ENCODE measurements around the gene MRTFA. TPM values are rescaled to one million over a fixed set of nuclear protein-coding genes. Genes with fewer than 3 reads are reported as not detected.
"Not testable (repeated sequence)": the region's sequence is repeated elsewhere in the genome, so short reads cannot be mapped to it uniquely, and the experiment has no call there.

Gene MRTFA
- total RNA-seq, 4 donors from 2014 or later: 81.6 to 109 (median 94.5) TPM

DNA sequence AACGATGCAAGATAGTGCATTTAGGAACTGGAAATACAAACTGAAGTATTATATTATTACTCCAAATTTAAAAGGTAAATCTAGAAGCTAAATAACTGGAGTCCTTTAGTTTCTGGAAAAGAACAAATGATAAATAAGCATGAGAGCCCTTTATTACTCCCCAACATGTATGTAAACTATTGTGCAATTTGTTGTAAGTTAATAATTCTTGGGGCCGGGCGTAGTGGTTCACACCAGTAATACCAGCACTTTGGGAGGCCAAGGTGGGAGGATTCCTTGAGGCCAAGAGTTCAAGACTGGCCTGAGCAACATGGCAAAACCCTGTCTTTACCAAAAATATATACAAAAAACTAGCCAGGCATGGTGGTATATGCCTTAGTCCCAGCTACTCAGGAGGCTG, 255.1 kb downstream of the MRTFA start:
- TF ChIP-seq CTCF (IDR thresholded peaks at IDR 0.05) (no peak), EP300 (IDR thresholded peaks at IDR 0.05) (no peak), POLR2AphosphoS5 (IDR thresholded peaks at IDR 0.05) (no peak), POLR2A (IDR thresholded peaks at IDR 0.05) (no peak)
- H3K4me1 ChIP-seq: peaks cover 4% of the 10 kb centered on the region
- no peak overlapping the region for H3K27ac ChIP-seq
- no peaks in the 10 kb centered on the region for H3K36me3 ChIP-seq
- no peak for DNase-seq (ENCODE audit: low spot score in 2 of 2)
- H3K9me3 ChIP-seq: no peaks in the 10 kb centered on the region
- H3K27me3 ChIP-seq: no peaks in the 10 kb centered on the region
- no peak overlapping the region for H3K4me3 ChIP-seq
- 98% methylated on average over 3 of the region's 3 CpGs for WGBS

DNA sequence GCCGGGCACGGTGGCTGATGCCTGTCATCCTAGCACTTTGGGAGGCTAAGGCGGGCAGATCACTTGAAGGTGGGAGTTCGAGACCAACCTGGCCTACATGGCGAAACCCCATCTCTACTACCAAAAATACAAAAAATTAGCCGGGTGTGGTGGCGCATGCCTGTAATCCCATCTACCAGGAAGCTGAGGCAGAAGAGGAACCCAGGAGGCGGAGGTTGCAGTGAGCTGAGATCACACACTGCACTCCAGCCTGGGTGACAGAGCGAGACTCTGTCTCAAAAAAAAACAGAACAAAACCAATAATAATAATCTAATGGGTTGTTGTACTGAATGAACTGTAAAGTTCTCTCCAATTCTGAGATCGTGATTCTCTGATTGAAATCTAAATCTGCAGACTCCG, 258.1 kb downstream of the MRTFA start:
- H3K36me3 ChIP-seq; H3K4me1 ChIP-seq; DNase-seq (ENCODE audit: low spot score in 2 of 2); H3K27ac ChIP-seq; H3K27me3 ChIP-seq; H3K4me3 ChIP-seq; H3K9me3 ChIP-seq: not testable (repeated sequence)
- WGBS: 90% methylated on average over 11 of the region's 11 CpGs

GRCh38 chr22:40377931-40378330, 258.6 kb downstream of the MRTFA start:
- H3K27me3 ChIP-seq: no peaks in the 10 kb centered on the region
- no peaks in the 10 kb centered on the region for H3K36me3 ChIP-seq
- no peak overlapping the region for H3K27ac ChIP-seq
- 85% methylated on average over 2 of the region's 2 CpGs for WGBS
- TF ChIP-seq POLR2AphosphoS5 (IDR thresholded peaks at IDR 0.05) (no peak), POLR2A (IDR thresholded peaks at IDR 0.05) (no peak), EP300 (IDR thresholded peaks at IDR 0.05) (no peak), CTCF (IDR thresholded peaks at IDR 0.05) (no peak)
- H3K4me3 ChIP-seq: no peak overlapping the region
- no peaks in the 10 kb centered on the region for H3K9me3 ChIP-seq
- DNase-seq (ENCODE audit: low spot score in 2 of 2): no peak
- H3K4me1 ChIP-seq: peaks cover 3% of the 10 kb centered on the region

DNA sequence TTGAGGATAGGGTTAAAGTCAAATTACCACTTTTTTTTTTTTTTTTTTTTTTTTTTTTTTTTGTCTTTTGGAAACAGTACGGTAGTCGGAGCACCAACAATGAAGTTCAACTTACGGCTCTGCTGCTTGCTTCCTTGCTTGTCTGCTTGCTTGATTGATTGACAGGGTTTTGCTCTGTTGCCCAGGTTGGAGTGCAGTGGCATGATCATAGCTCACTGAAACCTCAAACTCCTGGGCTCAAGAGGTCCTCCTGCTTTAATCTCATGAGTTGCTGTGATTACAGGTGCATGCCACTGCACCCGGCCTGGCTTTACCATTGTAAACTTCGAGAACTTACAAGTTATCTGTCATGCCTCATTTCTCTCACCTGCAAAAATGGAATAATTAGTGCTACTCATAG, 260.4 kb downstream of the MRTFA start:
- no peak overlapping the region for H3K4me3 ChIP-seq
- no peak for DNase-seq (ENCODE audit: low spot score in 2 of 2)
- no peak overlapping the region for H3K27ac ChIP-seq
- no peak for TF ChIP-seq POLR2A (IDR thresholded peaks at IDR 0.05)
- H3K4me1 ChIP-seq: peaks cover 20% of the 10 kb centered on the region
- H3K27me3 ChIP-seq: no peaks in the 10 kb centered on the region
- no peaks in the 10 kb centered on the region for H3K9me3 ChIP-seq
- no peaks in the 10 kb centered on the region for H3K36me3 ChIP-seq
- 74% methylated on average over 5 of the region's 5 CpGs for WGBS

GRCh38 chr22:40374567-40374966, 262.0 kb downstream of the MRTFA start:
- no peak for DNase-seq (ENCODE audit: low spot score in 2 of 2)
- TF ChIP-seq POLR2A (IDR thresholded peaks at IDR 0.05): no peak
- no peak for TF ChIP-seq CTCF (IDR thresholded peaks at IDR 0.05)
- no peak for TF ChIP-seq POLR2AphosphoS5 (IDR thresholded peaks at IDR 0.05)
- no peak for TF ChIP-seq EP300 (IDR thresholded peaks at IDR 0.05)
- Histone ChIP-seq H3K27ac (no peak overlapping the region), H3K36me3 (no peaks in the 10 kb centered on the region), H3K27me3 (no peaks in the 10 kb centered on the region), H3K9me3 (no peaks in the 10 kb centered on the region), H3K4me1 (peaks cover 23% of the 10 kb centered on the region), H3K4me3 (no peak overlapping the region)
- 90% methylated on average over 8 of the region's 8 CpGs for WGBS

DNA sequence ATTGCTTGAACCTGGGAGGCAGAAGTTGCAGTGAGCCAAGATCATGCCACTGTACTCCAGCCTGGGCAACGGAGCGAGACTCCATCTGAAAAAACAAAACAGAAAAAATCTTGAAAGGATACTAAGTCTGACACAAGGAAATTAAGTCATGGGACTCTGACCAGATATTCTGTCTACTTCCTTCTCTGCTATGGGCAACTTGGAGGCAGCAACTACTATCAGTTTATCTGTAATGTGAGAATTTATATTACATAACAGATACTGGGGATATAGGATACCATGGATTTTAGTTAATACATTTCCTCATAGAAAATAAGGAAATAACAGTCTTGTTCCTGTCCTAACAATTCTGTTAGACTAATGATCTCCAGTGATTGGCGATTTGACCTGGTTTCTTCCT, 267.7 kb downstream of the MRTFA start:
- 79% methylated on average over 3 of the region's 3 CpGs for WGBS
- H3K9me3 ChIP-seq: no peaks in the 10 kb centered on the region
- DNase-seq (ENCODE audit: low spot score in 2 of 2): no peak
- H3K4me3 ChIP-seq: no peak overlapping the region
- peaks cover 23% of the 10 kb centered on the region for H3K4me1 ChIP-seq
- TF ChIP-seq CTCF (IDR thresholded peaks at IDR 0.05) (no peak), POLR2AphosphoS5 (IDR thresholded peaks at IDR 0.05) (no peak), POLR2A (IDR thresholded peaks at IDR 0.05) (no peak), EP300 (IDR thresholded peaks at IDR 0.05) (no peak)
- peaks cover 40% of the 10 kb centered on the region for H3K36me3 ChIP-seq
- no peak overlapping the region for H3K27ac ChIP-seq
- no peaks in the 10 kb centered on the region for H3K27me3 ChIP-seq
